Measurements from ENCODE around the gene TUBA4B.

Gene TUBA4B

GRCh38 chr2:219274361-219274921 lies 21.4 kb downstream of the TUBA4B start:
- Mint-ChIP-seq H3K27ac (no peak overlapping the region), H3K9me3 (no peaks in the 10 kb centered on the region), H3K27me3 (ENCODE audit: low read depth, poor library complexity) (peaks cover 24% of the 10 kb centered on the region), H3K4me1 (peaks cover 29% of the 10 kb centered on the region), H3K4me3 (no peak overlapping the region), H3K36me3 (ENCODE audit: low read depth) (no peaks in the 10 kb centered on the region)
- no peak for TF ChIP-seq CTCF (IDR thresholded peaks at IDR 0.05)
- no peak for DNase-seq

DNA sequence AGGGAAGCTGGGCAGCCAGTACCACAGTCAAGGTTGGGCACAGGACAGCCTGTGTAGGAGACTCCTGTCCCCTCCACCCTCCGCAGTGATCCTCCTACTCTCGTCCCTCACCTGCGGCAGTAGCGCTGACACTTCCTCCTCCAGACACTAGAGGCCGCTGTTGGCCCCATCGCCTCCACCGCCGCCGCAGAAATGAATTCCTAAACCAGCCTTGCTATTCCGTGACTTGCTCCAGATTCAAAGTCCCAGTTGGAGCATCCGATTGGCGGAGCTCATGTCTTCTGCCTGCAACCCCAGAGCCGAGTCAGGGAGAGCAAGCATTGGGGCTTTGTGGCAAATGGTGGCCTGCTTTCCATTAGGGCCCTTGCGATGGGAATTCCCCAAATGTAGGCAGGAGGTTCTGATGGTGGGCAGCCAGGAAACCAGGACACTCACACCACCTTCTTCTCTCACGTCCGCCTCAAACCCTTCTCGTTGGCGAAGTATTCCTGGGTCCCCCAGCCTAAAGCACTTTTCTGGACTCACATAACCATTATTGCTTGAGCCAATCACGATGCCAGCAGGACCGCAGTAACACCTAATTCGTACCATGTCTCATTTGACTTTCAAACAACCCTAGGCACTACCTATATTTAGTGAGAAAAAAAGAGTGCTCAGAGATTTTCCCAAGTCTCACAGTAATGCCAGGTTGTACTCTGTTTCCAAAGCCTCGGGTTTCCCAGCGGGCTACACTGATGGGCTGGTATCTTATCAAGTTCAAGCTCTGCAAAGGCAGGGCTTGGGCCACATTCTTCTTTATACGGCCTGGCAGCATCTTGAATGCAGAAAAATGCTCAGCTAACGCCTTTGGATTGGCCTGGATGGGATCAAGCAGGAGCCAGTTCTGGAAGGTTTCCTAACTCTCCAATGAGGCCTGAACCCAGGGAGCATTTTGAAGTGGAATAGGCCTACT lies 24.9 kb downstream of the TUBA4B start:
- Mint-ChIP-seq H3K27me3 (ENCODE audit: low read depth, poor library complexity) (peaks cover 5% of the 10 kb centered on the region), H3K4me3 (peak overlapping the region; percentile 91), H3K9me3 (no peaks in the 10 kb centered on the region), H3K4me1 (peaks cover 60% of the 10 kb centered on the region), H3K27ac (peak overlapping the region; percentile 86), H3K36me3 (ENCODE audit: low read depth) (peaks cover 6% of the 10 kb centered on the region)
- DNase-seq, result peak; percentile 83
- peak; percentile 97 for TF ChIP-seq CTCF (IDR thresholded peaks at IDR 0.05)

GRCh38 chr2:219278655-219279150 lies 25.7 kb downstream of the TUBA4B start:
- peaks cover 62% of the 10 kb centered on the region for H3K4me1 Mint-ChIP-seq
- DNase-seq, result no peak
- H3K27ac Mint-ChIP-seq, result peak overlapping the region; percentile 86
- TF ChIP-seq CTCF (IDR thresholded peaks at IDR 0.05), result no peak
- H3K4me3 Mint-ChIP-seq, result peak overlapping the region; percentile 91
- H3K36me3 Mint-ChIP-seq (ENCODE audit: low read depth), result peaks cover 10% of the 10 kb centered on the region
- H3K27me3 Mint-ChIP-seq (ENCODE audit: low read depth, poor library complexity), result peaks cover 5% of the 10 kb centered on the region
- H3K9me3 Mint-ChIP-seq, result no peaks in the 10 kb centered on the region

DNA sequence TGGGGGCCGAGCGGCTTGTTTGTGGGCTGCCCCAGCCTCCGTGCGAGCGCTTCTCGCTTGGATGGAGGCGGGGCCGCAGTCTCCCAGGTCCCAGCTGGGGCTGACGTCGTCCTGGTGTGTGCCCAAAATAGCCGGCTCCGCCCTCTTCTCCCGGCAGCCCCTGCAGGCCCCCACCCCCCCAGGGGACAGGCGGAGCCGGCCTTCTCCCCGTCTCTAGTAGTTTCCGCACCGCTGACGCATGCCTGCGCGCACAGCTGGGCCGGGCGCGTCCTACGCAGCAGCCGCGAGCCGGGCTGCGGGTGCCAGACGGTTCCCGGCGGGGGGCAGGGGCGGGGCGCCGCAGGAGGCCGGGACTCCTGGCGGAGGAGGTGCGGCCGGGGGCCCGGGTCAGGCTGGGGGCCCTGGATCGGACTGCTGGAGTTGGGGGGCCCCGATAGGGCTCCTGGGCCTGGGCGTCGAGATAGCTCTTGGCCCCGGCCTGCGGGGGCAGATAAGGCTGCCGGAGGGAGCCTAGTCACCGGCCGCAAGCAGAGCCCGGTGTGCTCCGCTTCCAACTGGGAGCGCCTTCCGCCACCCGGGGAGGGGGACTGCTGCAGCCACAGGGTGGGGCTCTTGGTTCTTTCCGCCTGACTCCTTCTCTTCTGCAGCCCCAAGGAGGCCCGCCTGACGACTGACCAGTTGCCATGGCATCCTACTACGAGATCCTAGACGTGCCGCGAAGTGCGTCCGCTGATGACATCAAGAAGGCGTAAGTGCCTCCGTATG lies 26.3 kb downstream of the TUBA4B start, which contains the start of gene DNAJB2:
Gene DNAJB2, plus strand, starts transcription at position 216 of the 765 bp plus-strand sequence. Its CDS starts 468 bp downstream, at position 684.
- no peaks in the 10 kb centered on the region for H3K9me3 Mint-ChIP-seq
- H3K4me3 Mint-ChIP-seq, result peak within 1 kb of the TSS; percentile 91
- TF ChIP-seq CTCF (IDR thresholded peaks at IDR 0.05), result no peak
- peaks cover 61% of the 10 kb centered on the region for H3K4me1 Mint-ChIP-seq
- H3K27me3 Mint-ChIP-seq (ENCODE audit: low read depth, poor library complexity), result peaks cover 5% of the 10 kb centered on the region
- peak; percentile 97 for DNase-seq
- peaks cover 10% of the 10 kb centered on the region for H3K36me3 Mint-ChIP-seq (ENCODE audit: low read depth)
- peak within 1 kb of the TSS; percentile 95 for H3K27ac Mint-ChIP-seq

DNA sequence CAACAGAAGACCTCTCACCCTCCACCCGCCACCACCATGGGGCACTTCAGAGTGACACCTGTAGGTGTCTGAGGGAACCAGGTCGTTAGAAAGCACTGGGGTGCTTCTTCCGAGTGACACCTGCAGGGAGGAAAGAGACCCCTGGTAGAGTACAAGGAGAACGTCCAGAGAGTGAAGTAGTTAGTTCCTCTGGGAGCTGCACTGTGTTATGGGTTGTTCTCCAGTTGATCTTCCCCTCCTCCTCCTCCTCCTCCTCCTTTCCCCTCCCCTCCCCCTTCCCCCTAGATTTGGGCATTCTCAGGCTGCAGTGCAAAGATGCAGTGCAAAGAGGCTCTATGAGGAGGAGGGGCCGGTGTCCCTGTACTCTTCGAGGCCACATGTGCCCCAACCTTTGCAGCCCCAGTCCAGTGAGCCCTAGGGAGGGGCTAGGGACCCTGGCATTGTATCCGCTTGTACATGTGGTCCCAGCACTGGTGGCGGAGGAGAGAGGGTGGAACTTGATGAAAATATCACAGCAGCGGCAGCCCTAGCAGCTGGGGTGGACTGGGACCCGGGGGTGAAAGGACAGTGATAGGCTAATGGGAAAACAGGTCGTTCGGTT lies 27.0 kb downstream of the TUBA4B start:
- Mint-ChIP-seq H3K9me3 (no peaks in the 10 kb centered on the region), H3K27ac (peak overlapping the region; percentile 95), H3K4me3 (peak overlapping the region; percentile 91), H3K27me3 (ENCODE audit: low read depth, poor library complexity) (peaks cover 5% of the 10 kb centered on the region), H3K4me1 (peaks cover 54% of the 10 kb centered on the region), H3K36me3 (ENCODE audit: low read depth) (peaks cover 10% of the 10 kb centered on the region)
- TF ChIP-seq CTCF (IDR thresholded peaks at IDR 0.05), result no peak
- no peak for DNase-seq

All from nephron progenitor cell (in vitro differentiated cells).